H1 (cell line): ENCODE data around the gene S100A4. TPM values are rescaled to one million over a fixed set of nuclear protein-coding genes. Genes with fewer than 3 reads are reported as not detected.

ENCODE experiments used
- CTCF ChIA-PET: fragments of 300-600 bp; sonication (Branson Sonifier 250); formaldehyde crosslinking; loops from one replicate; lab custom pipeline; 2021; ENCODE audit not compliant: partially characterized antibody; lab: Charles Lee
- POLR2A ChIA-PET: fragments of 300-600 bp; sonication (Branson Sonifier 250); formaldehyde crosslinking; loops from one replicate; lab custom pipeline; 2021; ENCODE audit warnings: inconsistent platforms; ENCODE audit not compliant: partially characterized antibody; lab: Charles Lee
- DNase-seq, 2 experiments: peaks; one replicate each; pipeline versions ENCODE4 v3.0.0 to v3.0.0-alpha.2; 2010 to 2022; ENCODE audit warnings: low spot score in 2 of 2, low read depth in 1 of 2, mixed read lengths in 1 of 2
- FAIRE-seq: peaks from 2 replicates; lab custom pipeline; 2011; peaks lifted over from hg19 to GRCh38; lab: Jason Lieb, UNC
- H2AFZ ChIP-seq: 2 replicates; pipeline ENCODE4 v1.8.1; 2012; ENCODE audit warnings: low read length, inconsistent platforms
- H2AK5ac ChIP-seq: 2 replicates; pipeline ENCODE4 v1.6.1; 2013; ENCODE audit warnings: low read depth, low read length
- H2BK120ac ChIP-seq: replicated peaks from 2 replicates; pipeline ENCODE3; 2013; ENCODE audit warnings: low read depth, low read length, inconsistent platforms
- H2BK12ac ChIP-seq: 2 replicates; pipeline ENCODE4 v1.6.1; 2013; ENCODE audit warnings: low read depth, low read length
- H2BK15ac ChIP-seq: 2 replicates; pipeline ENCODE4 v1.6.1; 2013; ENCODE audit warnings: low read length
- H2BK20ac ChIP-seq: 2 replicates; pipeline ENCODE4 v1.6.1; 2013; ENCODE audit warnings: low read length
- H2BK5ac ChIP-seq: 2 replicates; pipeline ENCODE4 v1.6.1; 2013; ENCODE audit warnings: low read depth, low read length
- H3K14ac ChIP-seq: 2 replicates; pipeline ENCODE4 v1.6.1; 2013; ENCODE audit warnings: inconsistent platforms; ENCODE audit not compliant: insufficient read length
- H3K18ac ChIP-seq: 2 replicates; pipeline ENCODE4 v1.6.1; 2013; ENCODE audit warnings: low read length; ENCODE audit errors: extremely low read depth
- H3K23ac ChIP-seq: 2 replicates; pipeline ENCODE4 v1.6.1; 2013; ENCODE audit warnings: inconsistent platforms; ENCODE audit not compliant: insufficient read length
- H3K23me2 ChIP-seq: 2 replicates; pipeline ENCODE4 v1.6.1; 2013; ENCODE audit warnings: low read depth, low read length
- H3K27ac ChIP-seq: 2 replicates; pipeline ENCODE4 v1.6.1; 2011; ENCODE audit warnings: low read depth, low read length, inconsistent platforms
- H3K27me3 ChIP-seq, 4 experiments: replicated peaks in 1 of 4; 1 replicate in 1 of 4; 2 replicates in 3 of 4; pipeline versions ENCODE4 v1.6.1 to v1.8.1; 2011 to 2013; ENCODE audit warnings: low read length in 3 of 4, mild to moderate bottlenecking in 3 of 4, inconsistent platforms in 2 of 4, mixed read lengths in 2 of 4, moderate library complexity in 1 of 4; ENCODE audit not compliant: control insufficient read depth in 3 of 4, insufficient read depth in 3 of 4; ENCODE audit errors: extremely low read depth in 1 of 4
- H3K36me3 ChIP-seq, 4 experiments: 2 replicates each; pipeline versions ENCODE4 v1.6.1 to v1.8.1; 2011 to 2013; ENCODE audit warnings: mild to moderate bottlenecking in 4 of 4, low read length in 3 of 4, moderate library complexity in 2 of 4, control low read depth in 1 of 4, inconsistent platforms in 1 of 4; ENCODE audit not compliant: insufficient read depth in 4 of 4, control insufficient read depth in 2 of 4
- H3K4ac ChIP-seq: replicated peaks from 2 replicates; pipeline ENCODE3; 2013; ENCODE audit warnings: low read length, low read depth, mixed read lengths, inconsistent platforms; ENCODE audit not compliant: insufficient read length
- H3K4me1 ChIP-seq, 4 experiments: replicated peaks in 1 of 4; 1 replicate in 1 of 4; 2 replicates in 3 of 4; pipeline versions ENCODE4 v1.6.1 to v1.8.1; 2011 to 2013; ENCODE audit warnings: low read length in 3 of 4, inconsistent platforms in 2 of 4, mixed read lengths in 1 of 4; ENCODE audit not compliant: insufficient read depth in 4 of 4, control insufficient read depth in 3 of 4
- H3K4me2 ChIP-seq, 2 experiments: 2 replicates each; pipeline versions ENCODE4 v1.6.1 to v1.8.1; 2011 to 2013; ENCODE audit warnings: low read depth in 2 of 2, low read length in 2 of 2, control low read depth in 1 of 2, inconsistent platforms in 1 of 2, mild to moderate bottlenecking in 1 of 2; ENCODE audit not compliant: insufficient read depth in 1 of 2
- H3K4me3 ChIP-seq, 4 experiments: fragments of 200-600, 300-600 bp in 1 of 4; sonication (generic), shearing (Covaris generic), sonication (Bioruptor Twin) in 1 of 4; 2 replicates each; pipeline versions ENCODE4 v1.5.1 to v1.8.1; 2011 to 2016; ENCODE audit warnings: low read length in 4 of 4, low read depth in 3 of 4, control low read depth in 2 of 4, inconsistent platforms in 2 of 4, mild to moderate bottlenecking in 2 of 4, mixed read lengths in 1 of 4, moderate library complexity in 1 of 4; ENCODE audit not compliant: insufficient read depth in 2 of 4; ENCODE audit errors: extremely low read depth in 1 of 4
- H3K56ac ChIP-seq: replicated peaks from 2 replicates; pipeline ENCODE3; 2013; ENCODE audit warnings: low read depth, mild to moderate bottlenecking, mixed read lengths, low read length, inconsistent platforms; ENCODE audit not compliant: insufficient read length
- H3K79me1 ChIP-seq: 2 replicates; pipeline ENCODE4 v1.6.1; 2013; ENCODE audit warnings: low read depth, low read length, control low read depth
- H3K79me2 ChIP-seq, 2 experiments: 2 replicates each; pipeline versions ENCODE4 v1.6.1 to v1.8.1; 2012 to 2013; ENCODE audit warnings: low read length in 2 of 2, mild to moderate bottlenecking in 2 of 2, inconsistent platforms in 1 of 2; ENCODE audit not compliant: insufficient read depth in 2 of 2, control insufficient read depth in 1 of 2
- H3K9ac ChIP-seq, 4 experiments: replicated peaks in 1 of 4; 1 replicate in 1 of 4; 2 replicates in 3 of 4; pipeline versions ENCODE4 v1.6.1 to v1.8.1; 2011 to 2013; ENCODE audit warnings: low read depth in 3 of 4, low read length in 3 of 4, control low read depth in 2 of 4, mild to moderate bottlenecking in 2 of 4, moderate library complexity in 2 of 4, inconsistent platforms in 1 of 4; ENCODE audit errors: extremely low read depth in 1 of 4
- H3K9me3 ChIP-seq, 2 experiments: 2 replicates each; pipeline versions ENCODE4 v1.6.1 to v1.8.1; 2012 to 2013; ENCODE audit warnings: mild to moderate bottlenecking in 2 of 2, moderate library complexity in 2 of 2, control low read depth in 1 of 2, inconsistent platforms in 1 of 2, low read depth in 1 of 2, low read length in 1 of 2, mixed read lengths in 1 of 2; ENCODE audit not compliant: insufficient read depth in 2 of 2
- H4K20me1 ChIP-seq, 2 experiments: replicated peaks in 1 of 2; 2 replicates each; pipeline versions ENCODE3 to v1.8.1; 2011 to 2013; ENCODE audit warnings: inconsistent platforms in 2 of 2, low read length in 2 of 2, mild to moderate bottlenecking in 1 of 2; ENCODE audit not compliant: insufficient read depth in 2 of 2, control insufficient read depth in 1 of 2
- H4K5ac ChIP-seq: 2 replicates; pipeline ENCODE4 v1.6.1; 2013; ENCODE audit warnings: low read length, low read depth, mixed read lengths, inconsistent platforms; ENCODE audit not compliant: insufficient read length
- H4K8ac ChIP-seq: 2 replicates; pipeline ENCODE4 v1.8.0; 2013; ENCODE audit warnings: mild to moderate bottlenecking, moderate library complexity, low read length, inconsistent platforms; ENCODE audit not compliant: insufficient read depth; ENCODE audit errors: extremely low read depth
- H4K91ac ChIP-seq: replicated peaks from 2 replicates; pipeline ENCODE3; 2013; ENCODE audit warnings: low read length, mixed read lengths, inconsistent platforms; ENCODE audit not compliant: insufficient read length
- BACH1 ChIP-seq: IDR thresholded peaks from 2 replicates; pipeline ENCODE4 v1.6.1; 2012; ENCODE audit warnings: low read length, improper control_type of control experiment
- BCL11A ChIP-seq, 2 experiments: IDR thresholded peaks; one replicate each; pipeline ENCODE4 v1.6.1; 2011; ENCODE audit warnings: low read depth in 2 of 2, low read length in 2 of 2, mild to moderate bottlenecking in 2 of 2
- CEBPB ChIP-seq: IDR thresholded peaks from 2 replicates; pipeline ENCODE4 v1.6.1; 2012; ENCODE audit warnings: low read depth, low read length
- MAFK ChIP-seq: IDR thresholded peaks from 2 replicates; pipeline ENCODE4 v1.6.1; 2012; ENCODE audit warnings: low read depth, mild to moderate bottlenecking, improper control_type of control experiment, low read length
- RNF2 ChIP-seq: fragments of 200-900, 300-1000 bp; sonication (generic); IDR thresholded peaks from 2 replicates; pipeline ENCODE4 v1.7.1; 2016; ENCODE audit warnings: borderline replicate concordance, low read depth, mild to moderate bottlenecking, antibody characterized with exemption, low read length; ENCODE audit not compliant: poor library complexity, severe bottlenecking; ENCODE audit errors: missing control alignments
- RXRA ChIP-seq: IDR thresholded peaks from 2 replicates; pipeline ENCODE4 v1.6.1; 2011; ENCODE audit warnings: low read depth, mild to moderate bottlenecking, low read length, moderate library complexity; ENCODE audit not compliant: insufficient read depth
- SAP30 ChIP-seq: fragments of 300-600 bp; sonication (generic); IDR thresholded peaks from 2 replicates; pipeline ENCODE4 v1.7.1; 2012; ENCODE audit warnings: low read length, moderate library complexity, mild to moderate bottlenecking, inconsistent platforms; ENCODE audit not compliant: insufficient read depth, insufficient replicate concordance
- USF2 ChIP-seq: IDR thresholded peaks from 2 replicates; pipeline ENCODE4 v1.6.1; 2011; ENCODE audit warnings: low read length, improper control_type of control experiment
- WGBS, 2 experiments: shearing (Covaris generic) in 1 of 2; methylation state at CpG; one replicate each; pipeline versions ENCODE4 v1.1.6 to v1.1.7; 2013 to 2015; ENCODE audit warnings: low lambda C conversion rate in 2 of 2, mixed read lengths in 2 of 2, inconsistent platforms in 1 of 2, low coverage in 1 of 2, missing lambda C conversion rate in 1 of 2; ENCODE audit not compliant: insufficient replicate concordance in 2 of 2, insufficient coverage in 1 of 2, insufficient read length in 1 of 2; ENCODE audit errors: extremely low coverage in 1 of 2, missing lambda C conversion rate in 1 of 2; 5-methylcytosine and 5-hydroxymethylcytosine counted together
- polyA plus RNA-seq, 7 experiments: library from polyadenylated mRNA; depleted of rRNA in 3 of 7; stranded (reverse) in 5 of 7; unstranded in 2 of 7; fragments of >200 nt in 5 of 7; fragments of 200-250 nt in 2 of 7; gene quantifications; 1 replicate in 5 of 7; 2 replicates in 1 of 7; 4 replicates in 1 of 7; pipeline versions ENCODE4 v1.2.1 to v1.2.3, GENCODE V29; 2011 to 2013; ENCODE audit warnings: missing spikeins in 2 of 7, mixed read lengths in 2 of 7
- total RNA-seq: library from RNA; stranded (reverse); fragmentation: NEBNext Ultra II Directional; extraction: Animal tissue kit (Norgen Biotek cat#: 25700); gene quantifications from 2 replicates; pipeline ENCODE4 v1.2.1, GENCODE V29; 2021
- TF ChIP-seq, protein P1 (sequence below), 3 experiments: IDR thresholded peaks; 1 replicate in 2 of 3; 2 replicates in 1 of 3; pipeline versions ENCODE4 v1.5.1 to v1.6.1; 2011; ENCODE audit warnings: low read length in 3 of 3, mild to moderate bottlenecking in 3 of 3, inconsistent platforms in 2 of 3, low read depth in 1 of 3, moderate library complexity in 1 of 3; ENCODE audit not compliant: insufficient read depth in 1 of 3; ENCODE audit errors: control extremely low read depth in 1 of 3

S100A4 gene
- total and polyA plus RNA-seq, 2 of the 8 experiments (the other 6 are each of a cell fraction or from before 2014, with no cell fraction given), result 36.3 to 85.4 TPM

DNA sequence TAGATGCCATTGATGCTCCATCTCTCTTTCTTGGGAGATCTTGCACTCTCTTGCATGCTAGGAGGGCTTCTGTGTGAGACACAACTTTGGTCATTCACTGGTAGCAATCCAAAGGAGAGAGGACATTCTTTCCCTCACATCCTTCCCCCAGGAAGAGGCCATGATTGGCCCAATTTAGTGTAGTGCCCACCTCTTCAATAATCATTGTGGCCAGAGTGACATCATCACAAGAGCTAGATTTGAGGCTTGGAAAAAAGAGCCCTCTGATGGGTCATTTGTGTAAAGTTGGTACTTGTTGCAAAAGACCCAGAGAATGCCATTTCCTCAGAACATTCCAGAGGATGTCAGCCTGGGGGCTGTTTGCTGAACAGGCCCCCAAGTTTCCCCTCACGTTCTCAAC, 40.0 kb downstream of the S100A4 start:
- Histone ChIP-seq H4K8ac (no peak overlapping the region), H3K9me3 (no peaks in the 10 kb centered on the region), H4K20me1 (no peaks in the 10 kb centered on the region), H3K14ac (no peak overlapping the region), H2BK15ac (no peak overlapping the region), H3K4me2 (no peak overlapping the region), H3K4ac (no peak overlapping the region), H3K79me2 (no peaks in the 10 kb centered on the region), H3K56ac (no peak overlapping the region), H3K4me3 (no peak overlapping the region), H2BK120ac (no peak overlapping the region), H4K5ac (no peak overlapping the region), H3K79me1 (no peaks in the 10 kb centered on the region), H3K27ac (no peak overlapping the region), H3K23ac (no peak overlapping the region), H3K4me1 (peaks cover 0 to 2% (median 0%) of the 10 kb centered on the region in 4 experiments; a peak in 3 of 7 replicates), H3K23me2 (no peaks in the 10 kb centered on the region), H3K18ac (no peak overlapping the region)
- ChIA-PET CTCF (interaction anchor here (1.2 to 4.0 kb wide), 3 partner anchors 11 to 151 kb away, joined by 3 to 28 read pairs (median 8); no protein-coding TSS in a partner anchor), POLR2A (no interaction called here)
- no peak for DNase-seq
- WGBS, 2 experiments, result 80% methylated on average over 1 of the region's 1 CpG; no CpG with 5 or more reads in 1 of the 2 experiments
- TF ChIP-seq SAP30 (no peak), USF2 (no peak), BACH1 (no peak), MAFK (no peak), BCL11A (IDR thresholded peaks at IDR 0.05; ENCODE audit: low read depth in 2 of 2, low read length in 2 of 2) (no peak), CEBPB (no peak), RNF2 (no peak), RXRA (no peak)
- TF ChIP-seq, protein P1, sequence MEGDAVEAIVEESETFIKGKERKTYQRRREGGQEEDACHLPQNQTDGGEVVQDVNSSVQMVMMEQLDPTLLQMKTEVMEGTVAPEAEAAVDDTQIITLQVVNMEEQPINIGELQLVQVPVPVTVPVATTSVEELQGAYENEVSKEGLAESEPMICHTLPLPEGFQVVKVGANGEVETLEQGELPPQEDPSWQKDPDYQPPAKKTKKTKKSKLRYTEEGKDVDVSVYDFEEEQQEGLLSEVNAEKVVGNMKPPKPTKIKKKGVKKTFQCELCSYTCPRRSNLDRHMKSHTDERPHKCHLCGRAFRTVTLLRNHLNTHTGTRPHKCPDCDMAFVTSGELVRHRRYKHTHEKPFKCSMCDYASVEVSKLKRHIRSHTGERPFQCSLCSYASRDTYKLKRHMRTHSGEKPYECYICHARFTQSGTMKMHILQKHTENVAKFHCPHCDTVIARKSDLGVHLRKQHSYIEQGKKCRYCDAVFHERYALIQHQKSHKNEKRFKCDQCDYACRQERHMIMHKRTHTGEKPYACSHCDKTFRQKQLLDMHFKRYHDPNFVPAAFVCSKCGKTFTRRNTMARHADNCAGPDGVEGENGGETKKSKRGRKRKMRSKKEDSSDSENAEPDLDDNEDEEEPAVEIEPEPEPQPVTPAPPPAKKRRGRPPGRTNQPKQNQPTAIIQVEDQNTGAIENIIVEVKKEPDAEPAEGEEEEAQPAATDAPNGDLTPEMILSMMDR (IDR thresholded peaks at IDR 0.05; ENCODE audit: control extremely low read depth in 1 of 3, insufficient read depth in 1 of 3, low read depth in 1 of 3, low read length in 3 of 3), result no peak
- TF ChIP-seq, all 59 proteins: peak for 0
- Histone ChIP-seq H4K91ac (no peak overlapping the region), H2AK5ac (no peak overlapping the region), H3K27me3 (no peaks in the 10 kb centered on the region), H3K9ac (no peak overlapping the region), H2BK20ac (no peak overlapping the region), H2BK5ac (no peak overlapping the region), H2AFZ (no peak overlapping the region), H2BK12ac (no peak overlapping the region), H3K36me3 (no peaks in the 10 kb centered on the region)
- no peak for FAIRE-seq
